ENCODE data around the gene BCAS3.

Gene BCAS3

GRCh38 chr17:61323003-61323908 lies 645.6 kb downstream of the BCAS3 start:
- ChIA-PET POLR2A (no interaction called here), CTCF (interaction anchor here (1.7 kb wide), 1 partner anchor 9 kb away, joined by 4 read pairs; no protein-coding TSS in a partner anchor)
- no peak for DNase-seq
- no peaks in the 10 kb centered on the region for H3K4me1 ChIP-seq (ENCODE audit: control extremely low read depth in 1 of 4, control insufficient read depth in 4 of 4, insufficient read depth in 4 of 4, low read length in 3 of 4)
- no peaks in the 10 kb centered on the region for H3K36me3 ChIP-seq (ENCODE audit: control insufficient read depth in 4 of 4, insufficient read depth in 4 of 4, low read length in 3 of 4)
- H3K4me3 ChIP-seq (ENCODE audit: control insufficient read depth in 1 of 7, extremely low read depth in 1 of 7, insufficient read depth in 4 of 7, low read depth in 2 of 7, low read length in 6 of 7) = no peak overlapping the region
- 85% methylated on average over 8 of the region's 13 CpGs for WGBS (ENCODE audit: insufficient coverage)
- H3K27ac ChIP-seq (ENCODE audit: insufficient read depth in 1 of 2, low read depth in 1 of 2, low read length in 2 of 2, poor library complexity in 1 of 2, severe bottlenecking in 2 of 2) = no peak overlapping the region
- H3K9me3 ChIP-seq (ENCODE audit: control extremely low read depth in 1 of 5, control insufficient read depth in 4 of 5, insufficient read depth in 2 of 5, low read depth in 1 of 5, low read length in 4 of 5) = no peaks in the 10 kb centered on the region
- H3K27me3 ChIP-seq (replicated peaks in 2 of 5; ENCODE audit: control insufficient read depth in 4 of 5, insufficient read depth in 5 of 5, low read length in 4 of 5) = no peaks in the 10 kb centered on the region

DNA sequence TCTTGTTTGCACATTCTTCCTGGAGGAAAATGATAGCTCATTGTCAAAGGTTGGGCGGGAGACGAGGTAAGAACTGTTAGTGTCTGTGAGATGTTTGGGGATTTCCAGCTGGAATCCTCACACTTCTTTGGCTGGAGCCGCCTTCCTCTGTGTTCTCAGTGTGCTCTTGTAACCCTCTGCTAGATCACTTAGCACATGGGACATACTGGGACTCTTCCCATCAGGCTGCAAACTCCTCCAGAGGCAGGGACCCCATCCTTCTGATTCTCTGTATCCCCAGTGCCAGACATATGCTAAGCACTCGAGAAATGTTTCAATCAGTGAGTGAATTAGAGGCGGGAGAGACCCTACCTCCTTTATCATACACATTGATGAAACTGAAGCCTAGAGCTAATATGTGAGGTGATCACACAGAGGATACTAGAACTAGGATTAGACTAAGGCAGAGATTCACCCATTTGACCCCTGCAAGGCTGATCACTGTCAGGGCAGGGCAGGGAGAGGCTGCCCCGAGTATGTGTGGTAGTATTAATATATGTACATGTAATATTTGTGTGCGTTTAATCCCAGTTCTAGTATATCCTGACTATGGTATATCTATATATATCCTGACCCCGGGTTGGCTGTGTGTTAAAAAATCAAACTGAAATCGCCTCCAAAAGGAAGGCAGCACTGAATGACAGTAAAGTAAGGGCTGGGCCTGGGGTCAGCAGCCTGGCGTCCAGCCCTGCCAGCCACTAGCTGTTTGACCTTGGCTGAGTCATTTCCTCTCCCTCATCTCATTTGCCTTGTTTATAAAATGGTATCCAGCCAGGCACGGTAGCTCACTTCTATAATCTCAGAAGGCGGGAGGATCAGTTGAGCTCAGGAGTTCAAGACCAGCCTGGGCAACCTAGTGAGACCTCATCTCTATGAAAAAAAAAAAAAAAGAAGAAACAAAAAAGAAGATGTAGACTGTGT lies 646.5 kb downstream of the BCAS3 start:
- WGBS (ENCODE audit: insufficient coverage) = 100% methylated on average over 1 of the region's 12 CpGs
- DNase-seq = no peak
- CTCF ChIA-PET = interaction anchor here (1.7 kb wide), 1 partner anchor 10 kb away, joined by 4 read pairs; no protein-coding TSS in a partner anchor

DNA sequence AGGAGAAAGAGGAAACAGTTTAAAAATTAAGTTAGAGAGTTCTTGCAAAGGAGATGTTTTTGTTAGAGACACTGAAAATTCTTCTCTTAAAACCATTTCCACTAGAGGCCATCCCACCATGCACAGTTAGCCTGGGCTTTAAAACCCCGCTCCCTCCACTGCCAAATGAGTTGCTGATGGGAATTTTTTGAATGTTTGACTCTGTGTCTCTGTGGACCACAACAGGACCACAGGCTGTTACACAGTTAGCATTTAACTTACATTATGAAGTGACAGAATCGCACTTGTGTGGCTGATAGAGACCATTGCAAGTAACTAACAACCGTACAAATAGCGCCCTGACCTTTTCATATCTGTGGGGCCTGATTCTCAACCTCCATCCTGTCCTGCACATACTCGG lies 647.3 kb downstream of the BCAS3 start:
- Histone ChIP-seq H3K4me3 (ENCODE audit: control insufficient read depth in 1 of 7, extremely low read depth in 1 of 7, insufficient read depth in 4 of 7, low read depth in 2 of 7, low read length in 6 of 7) (no peak overlapping the region), H3K27ac (ENCODE audit: insufficient read depth in 1 of 2, low read depth in 1 of 2, low read length in 2 of 2, poor library complexity in 1 of 2, severe bottlenecking in 2 of 2) (no peak overlapping the region), H3K9me3 (ENCODE audit: control extremely low read depth in 1 of 5, control insufficient read depth in 4 of 5, insufficient read depth in 2 of 5, low read depth in 1 of 5, low read length in 4 of 5) (no peaks in the 10 kb centered on the region), H3K27me3 (replicated peaks in 2 of 5; ENCODE audit: control insufficient read depth in 4 of 5, insufficient read depth in 5 of 5, low read length in 4 of 5) (no peaks in the 10 kb centered on the region), H3K4me1 (ENCODE audit: control extremely low read depth in 1 of 4, control insufficient read depth in 4 of 4, insufficient read depth in 4 of 4, low read length in 3 of 4) (no peaks in the 10 kb centered on the region), H3K36me3 (ENCODE audit: control insufficient read depth in 4 of 4, insufficient read depth in 4 of 4, low read length in 3 of 4) (no peaks in the 10 kb centered on the region)
- no peak for DNase-seq
- POLR2A ChIA-PET = no interaction called here
- CTCF ChIA-PET = interaction anchor here (1.7 kb wide), 1 partner anchor 11 kb away, joined by 4 read pairs; no protein-coding TSS in a partner anchor
- WGBS (ENCODE audit: insufficient coverage) = 97% methylated on average over 4 of the region's 5 CpGs

More for the DNA sequence above, 646.5 kb downstream of the BCAS3 start:
- H3K4me3 ChIP-seq (ENCODE audit: control insufficient read depth in 1 of 7, extremely low read depth in 1 of 7, insufficient read depth in 4 of 7, low read depth in 2 of 7, low read length in 6 of 7) = no peak overlapping the region
- H3K4me1 ChIP-seq (ENCODE audit: control extremely low read depth in 1 of 4, control insufficient read depth in 4 of 4, insufficient read depth in 4 of 4, low read length in 3 of 4) = no peaks in the 10 kb centered on the region
- POLR2A ChIA-PET = no interaction called here
- H3K36me3 ChIP-seq (ENCODE audit: control insufficient read depth in 4 of 4, insufficient read depth in 4 of 4, low read length in 3 of 4) = no peaks in the 10 kb centered on the region
- no peaks in the 10 kb centered on the region for H3K27me3 ChIP-seq (replicated peaks in 2 of 5; ENCODE audit: control insufficient read depth in 4 of 5, insufficient read depth in 5 of 5, low read length in 4 of 5)
- no peak overlapping the region for H3K27ac ChIP-seq (ENCODE audit: insufficient read depth in 1 of 2, low read depth in 1 of 2, low read length in 2 of 2, poor library complexity in 1 of 2, severe bottlenecking in 2 of 2)
- H3K9me3 ChIP-seq (ENCODE audit: control extremely low read depth in 1 of 5, control insufficient read depth in 4 of 5, insufficient read depth in 2 of 5, low read depth in 1 of 5, low read length in 4 of 5) = no peaks in the 10 kb centered on the region

DNA sequence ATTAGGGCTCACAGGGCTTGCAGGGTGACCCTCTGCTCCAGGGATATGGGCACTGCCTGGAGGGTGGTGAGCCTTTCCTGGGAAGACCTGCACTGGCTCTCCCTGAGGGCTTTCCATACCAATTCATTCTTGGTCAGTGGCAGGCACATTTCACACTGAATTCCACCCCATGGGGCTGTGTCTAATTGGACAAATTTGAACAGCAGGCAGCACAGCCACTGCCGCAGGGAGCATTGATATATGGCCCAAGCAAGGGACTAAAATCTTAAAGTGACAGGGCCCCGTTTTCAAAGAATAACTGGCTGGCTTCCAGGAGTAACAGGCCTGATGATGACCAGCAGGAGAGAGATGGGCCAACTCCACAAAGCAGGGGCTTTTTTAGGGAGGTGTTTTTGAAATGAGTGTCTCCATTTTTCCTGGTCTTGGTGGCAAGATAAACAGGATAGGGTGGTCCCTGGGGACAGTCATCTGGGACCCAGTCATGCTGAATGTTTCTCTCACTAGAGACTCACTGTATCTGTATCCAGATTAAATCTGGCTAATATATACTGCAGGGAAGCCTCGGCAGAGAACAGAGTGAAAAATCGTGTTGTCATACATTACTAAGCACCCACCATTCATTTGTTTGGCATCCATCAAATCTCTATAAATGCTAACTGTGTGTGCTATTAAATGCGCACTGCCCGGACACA lies 647.9 kb downstream of the BCAS3 start:
- POLR2A ChIA-PET = no interaction called here
- H3K27ac ChIP-seq (ENCODE audit: insufficient read depth in 1 of 2, low read depth in 1 of 2, low read length in 2 of 2, poor library complexity in 1 of 2, severe bottlenecking in 2 of 2) = no peak overlapping the region

DNA sequence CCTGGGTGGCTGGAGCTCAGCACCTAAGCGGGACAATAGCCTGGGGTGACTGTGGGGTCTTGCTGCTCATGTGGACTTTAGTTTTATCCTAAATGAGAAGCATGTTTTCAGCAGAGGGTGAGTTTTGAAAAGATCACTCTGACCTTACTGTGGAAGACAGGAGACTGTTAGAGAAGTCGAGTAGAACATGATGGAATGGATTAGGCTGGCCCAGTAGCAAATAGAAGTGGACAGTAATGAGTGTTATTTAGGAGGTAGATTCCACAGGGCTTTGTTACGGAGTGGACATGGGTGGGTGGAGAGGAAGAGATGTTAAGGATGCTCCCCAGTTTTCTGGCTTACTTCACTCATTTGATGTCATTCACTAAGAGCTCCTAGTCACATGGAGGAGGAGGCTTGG lies 648.7 kb downstream of the BCAS3 start:
- H3K4me1 ChIP-seq (ENCODE audit: control extremely low read depth in 1 of 4, control insufficient read depth in 4 of 4, insufficient read depth in 4 of 4, low read length in 3 of 4) = no peaks in the 10 kb centered on the region
- POLR2A ChIA-PET = no interaction called here

More for the DNA sequence above, 647.9 kb downstream of the BCAS3 start:
- 97% methylated on average over 3 of the region's 6 CpGs for WGBS (ENCODE audit: insufficient coverage)
- Histone ChIP-seq H3K36me3 (ENCODE audit: control insufficient read depth in 4 of 4, insufficient read depth in 4 of 4, low read length in 3 of 4) (no peaks in the 10 kb centered on the region), H3K4me1 (ENCODE audit: control extremely low read depth in 1 of 4, control insufficient read depth in 4 of 4, insufficient read depth in 4 of 4, low read length in 3 of 4) (no peaks in the 10 kb centered on the region), H3K4me3 (ENCODE audit: control insufficient read depth in 1 of 7, extremely low read depth in 1 of 7, insufficient read depth in 4 of 7, low read depth in 2 of 7, low read length in 6 of 7) (no peak overlapping the region), H3K27me3 (replicated peaks in 2 of 5; ENCODE audit: control insufficient read depth in 4 of 5, insufficient read depth in 5 of 5, low read length in 4 of 5) (no peaks in the 10 kb centered on the region), H3K9me3 (ENCODE audit: control extremely low read depth in 1 of 5, control insufficient read depth in 4 of 5, insufficient read depth in 2 of 5, low read depth in 1 of 5, low read length in 4 of 5) (no peaks in the 10 kb centered on the region)
- no peak for DNase-seq
- CTCF ChIA-PET = no interaction called here

DNA sequence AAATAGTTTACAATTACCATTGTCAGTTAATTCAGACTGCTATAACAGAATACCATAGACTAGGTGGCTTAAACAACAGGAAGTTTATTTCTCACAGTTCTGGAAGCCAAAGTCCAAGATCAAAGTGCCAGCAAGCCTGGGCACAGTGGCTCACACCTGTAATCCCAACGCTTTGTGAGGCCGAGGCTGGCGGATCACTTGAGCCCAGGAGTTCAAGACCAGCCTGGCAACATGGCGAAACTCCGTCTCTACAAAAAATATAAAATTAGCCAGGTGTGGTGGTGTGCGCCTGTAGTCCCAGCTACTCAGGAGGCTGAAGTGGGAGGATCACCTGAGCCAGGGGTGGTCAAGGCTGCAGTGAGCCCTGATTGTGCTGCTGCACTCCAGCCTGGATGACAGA lies 650.7 kb downstream of the BCAS3 start:
- Histone ChIP-seq H3K36me3 (ENCODE audit: control insufficient read depth in 4 of 4, insufficient read depth in 4 of 4, low read length in 3 of 4) (no peaks in the 10 kb centered on the region), H3K27ac (ENCODE audit: insufficient read depth in 1 of 2, low read depth in 1 of 2, low read length in 2 of 2, poor library complexity in 1 of 2, severe bottlenecking in 2 of 2) (no peak overlapping the region), H3K4me3 (ENCODE audit: control insufficient read depth in 1 of 7, extremely low read depth in 1 of 7, insufficient read depth in 4 of 7, low read depth in 2 of 7, low read length in 6 of 7) (no peak overlapping the region), H3K27me3 (replicated peaks in 2 of 5; ENCODE audit: control insufficient read depth in 4 of 5, insufficient read depth in 5 of 5, low read length in 4 of 5) (no peaks in the 10 kb centered on the region), H3K4me1 (ENCODE audit: control extremely low read depth in 1 of 4, control insufficient read depth in 4 of 4, insufficient read depth in 4 of 4, low read length in 3 of 4) (no peaks in the 10 kb centered on the region), H3K9me3 (ENCODE audit: control extremely low read depth in 1 of 5, control insufficient read depth in 4 of 5, insufficient read depth in 2 of 5, low read depth in 1 of 5, low read length in 4 of 5) (no peaks in the 10 kb centered on the region)
- CTCF ChIA-PET = no interaction called here
- WGBS (ENCODE audit: insufficient coverage) = 96% methylated on average over 4 of the region's 6 CpGs
- no peak for DNase-seq
- POLR2A ChIA-PET = no interaction called here

More for the DNA sequence above, 648.7 kb downstream of the BCAS3 start:
- H3K4me3 ChIP-seq (ENCODE audit: control insufficient read depth in 1 of 7, extremely low read depth in 1 of 7, insufficient read depth in 4 of 7, low read depth in 2 of 7, low read length in 6 of 7) = no peak overlapping the region
- H3K9me3 ChIP-seq (ENCODE audit: control extremely low read depth in 1 of 5, control insufficient read depth in 4 of 5, insufficient read depth in 2 of 5, low read depth in 1 of 5, low read length in 4 of 5) = no peaks in the 10 kb centered on the region
- H3K27me3 ChIP-seq (replicated peaks in 2 of 5; ENCODE audit: control insufficient read depth in 4 of 5, insufficient read depth in 5 of 5, low read length in 4 of 5) = no peaks in the 10 kb centered on the region
- H3K27ac ChIP-seq (ENCODE audit: insufficient read depth in 1 of 2, low read depth in 1 of 2, low read length in 2 of 2, poor library complexity in 1 of 2, severe bottlenecking in 2 of 2) = no peak overlapping the region
- no peak for DNase-seq
- 96% methylated on average over 2 of the region's 3 CpGs for WGBS (ENCODE audit: insufficient coverage)
- CTCF ChIA-PET = no interaction called here
- H3K36me3 ChIP-seq (ENCODE audit: control insufficient read depth in 4 of 4, insufficient read depth in 4 of 4, low read length in 3 of 4) = no peaks in the 10 kb centered on the region

All from common myeloid progenitor, CD34-positive (primary cell).